Measurements from ENCODE around the gene GPATCH3. TPM values are rescaled to one million over a fixed set of nuclear protein-coding genes. Genes with fewer than 3 reads are reported as not detected.
"Not testable (repeated sequence)": the region's sequence is repeated elsewhere in the genome, so short reads cannot be mapped to it uniquely, and the experiment has no call there.

The GPATCH3 gene
- total RNA-seq, 1 donor from 2014 or later: 14.8 TPM

DNA sequence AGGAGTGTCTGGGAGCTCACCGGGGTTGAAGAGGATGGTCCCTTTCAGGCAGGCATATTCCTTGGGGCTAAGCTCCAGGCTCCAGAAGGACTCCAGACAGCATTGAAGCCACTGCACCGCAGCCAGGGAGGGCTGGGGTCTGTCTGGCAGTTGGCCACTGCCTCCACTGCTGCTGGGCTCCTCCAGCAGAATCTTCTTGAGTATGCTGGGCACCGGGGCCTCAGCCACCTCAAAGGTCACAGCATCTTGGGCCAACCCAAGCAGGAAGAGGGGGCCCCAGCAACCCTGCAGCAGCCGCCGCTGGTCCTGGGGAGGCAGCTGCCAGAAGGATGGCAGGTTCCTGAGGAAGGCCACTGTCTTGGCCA is 13.1 kb upstream of the GPATCH3 start:
- intact Hi-C loops (cut with micrococcal nuclease): no loop called here

DNA sequence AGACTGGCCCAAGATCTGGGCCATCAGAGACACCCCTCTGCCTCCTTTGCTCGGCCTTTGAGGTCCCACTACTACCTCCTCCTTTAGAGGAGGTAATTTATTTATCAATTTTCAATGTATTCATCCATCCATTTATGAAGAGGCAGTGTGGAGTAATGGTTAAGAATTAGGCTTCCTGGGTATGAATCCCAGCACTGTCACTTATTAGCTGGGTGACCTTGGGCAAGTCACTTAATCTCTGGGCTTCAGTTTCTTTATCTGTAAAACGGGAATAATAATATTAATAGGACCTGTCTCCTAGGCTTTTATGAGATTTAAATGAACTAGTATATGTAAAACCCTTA is 11.9 kb upstream of the GPATCH3 start:
- intact Hi-C loops (cut with micrococcal nuclease): no loop called here

DNA sequence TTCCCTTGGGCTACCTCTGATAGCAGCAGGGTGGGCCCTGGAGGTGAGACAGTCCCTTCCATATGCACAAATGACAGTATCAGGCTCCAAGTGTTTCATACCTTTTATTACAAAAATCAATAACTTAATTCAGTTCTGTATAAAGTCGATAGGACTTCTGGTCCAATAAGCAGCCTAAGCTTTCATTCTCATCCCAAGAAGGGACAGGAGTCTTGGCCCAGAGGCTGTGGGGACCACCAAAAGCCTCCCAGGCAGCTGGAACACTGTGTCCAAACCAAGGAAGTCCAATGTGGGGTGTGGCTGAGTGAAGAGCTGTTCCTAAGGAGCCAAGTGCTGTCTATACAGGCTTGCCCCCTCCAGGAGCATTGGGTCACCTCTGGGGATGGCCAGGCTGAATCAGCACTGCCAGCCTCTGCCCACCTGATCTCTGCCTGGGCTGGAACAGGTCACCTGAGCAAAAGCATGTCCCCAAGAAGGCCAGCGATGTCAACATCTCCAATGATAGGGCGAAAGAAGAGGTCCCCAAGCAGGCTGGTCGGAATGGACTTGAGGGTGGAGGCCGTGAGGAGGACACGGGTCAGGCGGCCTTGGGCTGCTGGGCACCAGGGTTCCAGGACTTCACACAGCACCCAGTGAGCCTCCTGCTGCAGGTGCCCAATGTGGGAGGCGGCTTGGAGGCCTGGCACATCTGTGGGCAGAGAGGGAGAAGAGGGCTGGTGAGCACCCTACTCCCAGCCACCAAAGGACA is 11.3 kb upstream of the GPATCH3 start:
- intact Hi-C loops (cut with micrococcal nuclease): no loop called here

GRCh38 chr1:26910343-26911160 is 10.3 kb upstream of the GPATCH3 start:
- intact Hi-C loops (cut with micrococcal nuclease): no loop called here

GRCh38 chr1:26909951-26910342 is 9.7 kb upstream of the GPATCH3 start:
- intact Hi-C loops (cut with micrococcal nuclease): no loop called here

GRCh38 chr1:26907071-26907917 is 7.0 kb upstream of the GPATCH3 start:
- intact Hi-C loops (cut with micrococcal nuclease): no loop called here

DNA sequence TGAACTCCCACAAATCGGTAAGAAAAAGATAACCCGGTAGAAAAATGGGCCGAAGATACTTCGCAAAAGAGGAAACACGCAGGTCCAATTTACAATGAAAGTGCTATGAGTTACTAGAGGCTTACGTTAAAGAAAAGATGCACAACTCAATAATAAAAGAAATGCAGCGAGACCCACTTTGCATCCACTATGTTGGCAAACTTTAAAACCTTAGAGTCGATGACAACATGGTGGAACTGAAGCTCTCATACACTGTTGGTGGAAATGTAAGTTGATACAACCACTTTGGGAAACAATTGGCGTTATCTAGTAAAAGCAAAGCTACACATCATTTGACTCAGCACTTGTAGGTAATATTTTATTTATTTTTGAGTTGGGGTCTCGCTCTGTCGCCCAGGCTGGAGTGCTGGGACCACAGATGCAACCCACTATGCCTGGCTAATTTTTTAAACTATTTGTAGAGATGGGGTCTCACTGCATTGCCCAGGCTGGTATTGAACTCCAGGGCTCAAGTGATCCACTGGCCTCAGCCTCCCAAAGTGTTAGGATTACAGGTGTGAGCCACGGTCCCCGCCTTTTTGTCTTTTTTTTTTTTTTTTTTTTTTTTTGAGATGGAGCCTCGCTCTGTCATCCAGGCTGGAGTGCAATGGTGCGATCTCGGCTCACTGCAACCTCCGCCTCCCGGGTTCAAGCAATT is 696 bp upstream of the GPATCH3 start:
- intact Hi-C loops (cut with micrococcal nuclease): loop anchor here (1.0 to 5.0 kb wide), 3 partner anchors 11 to 91 kb away; partner anchors contain the start of genes GPN2, NUDC and TRNP1

DNA sequence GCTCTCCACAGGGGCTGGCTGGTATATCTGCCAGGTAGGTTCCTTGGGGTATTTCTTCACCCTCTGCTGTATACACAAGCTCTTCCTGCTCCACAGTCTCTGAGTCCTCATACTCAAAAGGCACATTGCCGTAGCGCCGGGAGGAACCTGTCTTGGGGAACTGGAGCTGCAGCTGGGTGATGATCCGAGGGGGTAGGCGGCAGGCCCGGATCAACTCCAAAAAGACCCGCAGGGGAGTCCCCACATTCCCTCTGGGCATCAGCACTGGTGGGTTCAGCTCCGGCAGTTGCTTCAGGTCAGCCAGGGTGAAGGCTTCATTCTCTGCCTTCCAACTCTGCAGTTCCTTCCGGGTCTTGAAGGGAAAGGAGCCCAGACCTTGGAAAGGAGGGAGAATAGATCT is 2.9 kb downstream of the GPATCH3 start:
- intact Hi-C loops (cut with micrococcal nuclease): loop anchor here (10.0 kb wide), 1 partner anchor 993 kb away; the partner anchor contains the start of gene STMN1

DNA sequence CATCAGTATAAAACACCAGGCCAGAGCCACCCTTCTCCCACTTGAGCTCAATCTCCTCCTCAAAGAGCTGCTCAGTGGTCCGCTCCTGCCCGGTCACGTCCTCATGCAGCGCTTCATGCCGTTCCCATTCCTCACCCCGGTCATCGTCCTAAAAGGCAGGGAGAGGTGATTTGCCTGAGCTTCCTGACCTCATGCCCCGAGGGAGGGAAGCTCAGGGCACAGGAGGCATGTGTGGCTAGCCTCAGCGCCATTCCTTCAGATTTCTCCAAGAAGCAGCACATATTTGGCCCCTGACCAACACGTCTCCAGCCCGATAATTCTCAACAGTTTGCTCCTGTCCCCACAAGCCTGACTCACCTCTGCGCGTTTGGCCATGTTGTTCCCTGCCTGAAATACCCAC is 6.0 kb downstream of the GPATCH3 start:
- intact Hi-C loops (cut with micrococcal nuclease): loop anchor here (10.0 kb wide), 1 partner anchor 989 kb away; the partner anchor contains the start of gene STMN1

GRCh38 chr1:26890467-26890796 is 9.8 kb downstream of the GPATCH3 start:
- intact Hi-C loops (cut with micrococcal nuclease): loop anchor here (1.0 to 10.0 kb wide), 8 partner anchors 10 to 986 kb away; partner anchors contain the start of genes GPATCH3, NUDC, STMN1 and WDTC1

GRCh38 chr1:26889551-26890466 is 10.5 kb downstream of the GPATCH3 start, which contains the start of gene GPN2:
Gene GPN2, minus strand, starts transcription at chr1:26890283. Its CDS starts 187 bp downstream, at chr1:26890096.
- intact Hi-C loops (cut with micrococcal nuclease): loop anchor here (1.0 to 10.0 kb wide), 8 partner anchors 10 to 985 kb away; partner anchors contain the start of genes GPATCH3, NUDC, STMN1 and WDTC1

DNA sequence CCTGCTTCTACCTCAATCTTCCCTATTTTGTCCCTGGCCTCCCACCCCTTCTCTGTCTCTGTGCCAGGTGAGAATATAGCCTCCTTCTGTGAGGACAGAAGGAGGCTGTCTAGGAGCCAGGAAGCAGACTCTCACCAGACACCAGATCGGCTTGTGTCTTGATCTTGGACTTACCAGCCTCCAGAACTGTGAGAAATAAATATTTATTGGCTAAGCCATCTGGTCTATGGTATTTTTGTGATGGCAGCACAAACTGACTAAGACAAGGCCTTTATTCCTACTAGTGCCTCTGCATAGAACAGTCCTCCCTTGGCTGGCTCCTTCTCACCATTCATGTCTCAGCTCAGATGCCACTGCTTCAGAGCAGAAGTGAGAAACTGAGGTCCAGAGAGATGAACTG is 12.0 kb downstream of the GPATCH3 start:
- intact Hi-C loops (cut with micrococcal nuclease): no loop called here

- intact Hi-C loops (cut with micrococcal nuclease): no loop called here
Measured at GRCh38 chr1:26887125-26887524, 13.1 kb downstream of the GPATCH3 start.

- intact Hi-C loops (cut with micrococcal nuclease): no loop called here
Measured at GRCh38 chr1:26882696-26883463, 17.4 kb downstream of the GPATCH3 start.

GRCh38 chr1:26881611-26882010 is 18.7 kb downstream of the GPATCH3 start:
- intact Hi-C loops (cut with micrococcal nuclease): not testable (repeated sequence)

DNA sequence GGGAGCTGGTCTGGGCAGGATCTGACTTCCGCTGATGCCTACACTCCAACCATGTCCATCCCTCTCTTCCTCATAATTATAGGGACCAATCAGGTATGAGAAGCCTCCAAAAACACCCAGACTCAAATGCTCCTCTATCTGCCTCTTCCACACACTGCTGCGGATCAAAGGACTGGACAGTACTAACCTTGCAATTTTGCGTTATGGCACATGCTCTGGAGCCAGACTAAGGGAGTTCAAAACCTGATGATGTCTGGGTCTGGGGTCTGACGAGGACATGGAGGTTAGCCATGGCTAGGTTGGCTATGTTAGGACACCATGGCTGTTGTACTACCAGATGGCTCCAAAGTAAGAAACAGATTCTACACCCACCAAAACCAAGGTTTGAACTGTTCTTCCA is 20.5 kb downstream of the GPATCH3 start:
- intact Hi-C loops (cut with micrococcal nuclease): loop anchor here (5.0 kb wide), 2 partner anchors 177 to 377 kb away; no protein-coding TSS in a partner anchor

DNA sequence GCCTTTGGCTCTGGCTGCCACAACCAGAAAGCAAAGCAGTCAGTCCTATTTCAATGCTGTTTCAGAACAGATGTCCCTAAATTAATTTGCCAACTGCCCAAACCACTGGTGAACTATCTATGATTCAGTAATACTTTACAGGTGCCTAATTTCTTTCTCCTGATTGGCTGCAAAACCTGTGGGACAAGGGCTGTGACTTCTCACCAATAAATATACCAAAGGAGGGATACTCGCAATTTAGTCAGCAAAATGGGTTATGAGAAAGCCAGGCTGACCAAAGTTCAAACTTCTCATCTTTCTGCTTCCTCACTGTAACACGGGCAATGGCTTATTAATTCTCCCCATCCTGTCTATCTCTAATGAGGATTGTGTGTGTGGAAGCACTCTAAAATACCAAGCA is 22.9 kb downstream of the GPATCH3 start:
- intact Hi-C loops (cut with micrococcal nuclease): loop anchor here (5.0 kb wide), 2 partner anchors 175 to 375 kb away; no protein-coding TSS in a partner anchor

- intact Hi-C loops (cut with micrococcal nuclease): loop anchor here (5.0 kb wide), 2 partner anchors 173 to 373 kb away; no protein-coding TSS in a partner anchor
Measured at GRCh38 chr1:26874896-26875295, 25.4 kb downstream of the GPATCH3 start.

- intact Hi-C loops (cut with micrococcal nuclease): not testable (repeated sequence)
Measured at GRCh38 chr1:26873097-26873496, 27.2 kb downstream of the GPATCH3 start.
